ENCODE data around the gene GNG4. TPM values are rescaled to one million over a fixed set of nuclear protein-coding genes. Genes with fewer than 3 reads are reported as not detected.

The GNG4 gene
- total and polyA plus RNA-seq, 2 of the 4 experiments (the other 2 are of a cell fraction): 0.18 to 0.29 TPM

DNA sequence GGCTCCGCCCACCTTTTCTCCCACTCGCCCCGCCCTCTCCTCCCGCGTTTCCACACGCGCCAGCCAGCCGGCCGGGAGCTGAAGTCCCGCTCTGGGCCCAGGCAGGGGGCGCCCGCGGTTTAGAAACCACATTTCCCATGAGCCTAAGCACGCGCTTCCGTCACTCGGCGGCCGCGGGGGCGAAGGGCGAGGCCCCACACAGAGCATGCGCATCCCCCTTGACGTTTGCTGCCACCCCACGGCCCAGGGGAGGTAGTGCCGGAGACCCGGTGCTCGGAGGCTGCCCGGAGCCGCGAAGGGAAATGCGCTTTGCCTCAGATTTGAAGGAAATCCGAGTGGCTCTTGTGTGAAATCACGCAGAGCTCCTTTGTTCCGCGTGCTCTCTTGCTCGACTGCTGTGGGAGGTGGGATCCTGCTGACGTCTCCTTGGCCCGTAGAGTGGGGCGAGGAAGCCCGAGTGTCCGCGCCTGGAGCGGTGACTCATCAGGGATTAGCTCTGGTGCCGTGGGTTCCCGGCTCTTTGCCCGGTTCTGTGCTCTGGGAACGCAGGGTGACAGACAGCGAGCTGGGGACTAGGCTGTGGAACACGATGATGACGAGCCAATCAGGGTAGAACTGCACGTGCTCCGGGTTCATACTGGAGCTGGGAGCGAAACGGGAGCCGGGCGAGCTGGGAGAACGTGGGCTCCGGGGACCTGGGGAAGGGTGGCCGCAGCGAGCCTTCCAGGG lies 144.9 kb downstream of the GNG4 start (continued):
- peak; percentile 68 for TF ChIP-seq USF2 (IDR thresholded peaks at IDR 0.05; ENCODE audit: low read depth, low read length)

DNA sequence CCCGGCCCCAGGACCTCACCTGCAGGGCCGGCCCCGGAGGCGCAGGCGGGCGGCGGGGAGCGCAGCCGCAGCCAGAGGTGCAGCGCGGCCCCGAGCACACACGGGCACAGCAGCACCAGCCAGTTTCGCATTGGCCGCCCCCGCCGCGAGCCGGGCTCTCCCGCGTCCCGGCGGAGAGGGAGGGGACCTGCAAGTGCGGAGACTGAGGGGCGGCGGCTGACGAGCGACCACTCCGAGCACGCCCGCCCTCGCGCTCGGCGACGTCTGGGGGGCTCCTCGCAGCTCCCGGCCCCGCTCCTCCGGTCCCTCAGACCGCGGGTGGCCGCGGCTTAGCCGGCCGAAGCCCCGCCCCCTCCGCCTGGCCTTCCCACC lies 145.5 kb downstream of the GNG4 start, which contains the start of gene B3GALNT2:
B3GALNT2 (minus strand) TSS at position 331 of the 372 bp plus-strand sequence; CDS start at position 131, 200 bp downstream.
- Histone ChIP-seq H3K14ac (replicated peaks; ENCODE audit: low read depth, low read length) (peak within 1 kb of the TSS; percentile 96), H4K8ac (ENCODE audit: low read depth in 2 of 2, low read length in 2 of 2) (peak within 1 kb of the TSS; percentile 31 to 93), H2BK5ac (ENCODE audit: low read depth, low read length, poor library complexity, severe bottlenecking) (peak within 1 kb of the TSS; percentile 91), H2AFZ (replicated peaks; ENCODE audit: low read length, poor library complexity) (peak within 1 kb of the TSS; percentile 99), H3K27me3 (ENCODE audit: control insufficient read depth, insufficient read depth, low read length) (no peaks in the 10 kb centered on the region), H3K9ac (ENCODE audit: low read depth, low read length) (peak within 1 kb of the TSS; percentile 92), H4K20me1 (ENCODE audit: insufficient read depth, low read length) (peaks cover 16% of the 10 kb centered on the region; the same call in 1 of the 2 replicates), H3K4me1 (ENCODE audit: control insufficient read depth, insufficient read depth, low read length) (peaks cover 2% of the 10 kb centered on the region; the same call in 1 of the 2 replicates), H2BK120ac (ENCODE audit: low read depth, low read length) (peak within 1 kb of the TSS; percentile 91), H2BK20ac (ENCODE audit: low read depth, low read length) (peak within 1 kb of the TSS; percentile 75), H3K4ac (ENCODE audit: low read depth, low read length) (peak within 1 kb of the TSS; percentile 97), H2BK15ac (ENCODE audit: low read depth, low read length) (peak within 1 kb of the TSS; percentile 80; the same call in 2 of the 3 replicates), H3K4me3 (ENCODE audit: insufficient read depth, low read depth, low read length) (peak within 1 kb of the TSS; percentile 75), H2AK9ac (replicated peaks; ENCODE audit: low read depth, low read length, poor library complexity) (peak within 1 kb of the TSS; percentile 97), H3K79me1 (ENCODE audit: low read depth in 1 of 2, low read length in 2 of 2) (peaks cover 13 to 30% of the 10 kb centered on the region in 2 experiments; a peak in 3 of 4 replicates), H4K5ac (ENCODE audit: low read depth, low read length) (peak within 1 kb of the TSS; percentile 52; the same call in 1 of the 2 replicates), H3K23ac (ENCODE audit: low read depth, low read length) (peak within 1 kb of the TSS; percentile 98), H4K91ac (ENCODE audit: insufficient read depth, low read depth, low read length) (peak within 1 kb of the TSS; percentile 96), H3K27ac (ENCODE audit: insufficient read depth, low read length) (peak within 1 kb of the TSS; percentile 88), H2AK5ac (ENCODE audit: low read depth, low read length) (no peak within 1 kb of the TSS), H3K18ac (ENCODE audit: low read depth, low read length) (peak within 1 kb of the TSS; percentile 69), H3K9me1 (ENCODE audit: insufficient read depth, low read length) (no peaks in the 10 kb centered on the region), H3K56ac (ENCODE audit: extremely low read depth, insufficient read depth, low read length) (peak within 1 kb of the TSS; percentile 88), H3K36me3 (ENCODE audit: control insufficient read depth, insufficient read depth, low read length) (no peaks in the 10 kb centered on the region), H3K9me3 (ENCODE audit: control insufficient read depth, insufficient read depth, low read length) (no peaks in the 10 kb centered on the region), H3K4me2 (ENCODE audit: low read depth, low read length) (peak within 1 kb of the TSS; percentile 98)
- POLR2A ChIA-PET (ENCODE audit: unreplicated experiment): no interaction called here
- ATAC-seq (ENCODE audit: low read depth) (peak; percentile 56), DNase-seq (no peak)
- CTCF ChIA-PET: interaction anchor here (1.0 to 1.6 kb wide), 3 partner anchors 13 to 468 kb away, joined by 3 to 7 read pairs (median 5); no protein-coding TSS in a partner anchor
- intact Hi-C loops (cut with micrococcal nuclease) (loop anchor here (2.0 to 5.0 kb wide), 2 partner anchors 252 to 279 kb away; no protein-coding TSS in a partner anchor), dilution Hi-C loops (cut with HindIII; ENCODE audit: low sequenced_read_pairs, unreplicated experiment) (no loop called here), in situ Hi-C loops (cut with MboI; ENCODE audit: low sequenced_read_pairs) (no loop called here)
- 0% methylated on average over 1 of the region's 48 CpGs; no CpG with 5 or more reads in 1 of the 2 experiments for WGBS, 2 experiments (ENCODE audit: extremely low coverage in 2 of 2, insufficient read length in 1 of 2)
- BruUV-seq (replicated peaks): no TSS peak
- no peak for TF ChIP-seq CEBPB (IDR thresholded peaks at IDR 0.05; ENCODE audit: low read depth, low read length)
- no peak for TF ChIP-seq BHLHE40 (IDR thresholded peaks at IDR 0.05; ENCODE audit: low read depth, low read length)
- no peak for TF ChIP-seq NFE2L2 (IDR thresholded peaks at IDR 0.05; ENCODE audit: low read depth, low read length)
- TF ChIP-seq USF2 (IDR thresholded peaks at IDR 0.05; ENCODE audit: low read depth, low read length): no peak
- no peak for TF ChIP-seq MXI1 (IDR thresholded peaks at IDR 0.05; ENCODE audit: borderline replicate concordance, low read depth, low read length)
- no peak for TF ChIP-seq POLR2A (IDR thresholded peaks at IDR 0.05; ENCODE audit: low read depth, low read length)
- no peak for TF ChIP-seq RFX5 (IDR thresholded peaks at IDR 0.05; ENCODE audit: low read depth, low read length)
- TF ChIP-seq SMC3 (IDR thresholded peaks at IDR 0.05; ENCODE audit: low read depth, low read length): no peak
- TF ChIP-seq MAZ (IDR thresholded peaks at IDR 0.05; ENCODE audit: borderline replicate concordance, low read depth, low read length): no peak
- no peak for TF ChIP-seq RAD21 (IDR thresholded peaks at IDR 0.05; ENCODE audit: low read length)
- no peak for TF ChIP-seq CHD1 (IDR thresholded peaks at IDR 0.05; ENCODE audit: low read depth, low read length)
- no peak for TF ChIP-seq MAFK (IDR thresholded peaks at IDR 0.05; ENCODE audit: low read depth, low read length)
- no peak for TF ChIP-seq FOS (IDR thresholded peaks at IDR 0.05; ENCODE audit: low read depth, low read length)
